Epithelial cell of prostate (primary cell): ENCODE measurements around the gene KY.

Source experiments
- DNase-seq: peaks from one replicate; pipeline ENCODE4 v3.0.0-alpha.2; 2011; ENCODE audit warnings: low read depth, low spot score
- H3K27ac ChIP-seq: fragments of 450-650 bp; 2 replicates; pipeline ENCODE4 v1.5.1; 2017; ENCODE audit warnings: mild to moderate bottlenecking

KY gene, protein sequence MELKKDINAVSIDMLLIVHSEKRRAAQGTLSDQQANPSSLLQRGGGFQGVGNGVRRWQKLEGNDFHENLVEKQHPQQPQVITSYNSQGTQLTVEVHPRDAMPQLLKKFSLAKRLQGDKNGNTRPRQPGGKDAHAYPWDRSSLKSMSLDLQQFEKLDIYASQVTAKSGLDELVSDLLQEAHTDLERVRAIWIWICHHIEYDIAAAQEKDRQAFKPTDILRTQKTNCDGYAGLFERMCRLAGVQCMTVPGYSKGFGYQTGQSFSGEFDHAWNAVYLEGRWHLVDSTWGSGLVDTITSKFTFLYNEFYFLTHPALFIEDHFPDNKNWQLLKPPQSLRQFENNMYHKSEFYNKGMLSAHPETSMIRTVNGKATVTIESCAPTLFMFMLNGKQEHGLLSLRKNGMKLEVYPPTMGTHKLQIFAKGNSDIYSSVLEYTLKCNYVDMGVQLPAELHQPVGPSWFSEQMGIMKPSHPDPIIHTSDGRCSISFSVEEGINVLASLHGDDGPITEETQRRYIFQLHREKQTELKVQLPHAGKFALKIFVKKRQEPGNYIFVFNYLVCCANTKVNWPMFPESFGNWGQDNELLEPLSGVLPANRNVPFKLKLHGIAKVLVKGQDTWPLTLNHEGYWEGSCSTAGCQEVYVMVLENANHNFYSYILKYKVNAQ

DNA sequence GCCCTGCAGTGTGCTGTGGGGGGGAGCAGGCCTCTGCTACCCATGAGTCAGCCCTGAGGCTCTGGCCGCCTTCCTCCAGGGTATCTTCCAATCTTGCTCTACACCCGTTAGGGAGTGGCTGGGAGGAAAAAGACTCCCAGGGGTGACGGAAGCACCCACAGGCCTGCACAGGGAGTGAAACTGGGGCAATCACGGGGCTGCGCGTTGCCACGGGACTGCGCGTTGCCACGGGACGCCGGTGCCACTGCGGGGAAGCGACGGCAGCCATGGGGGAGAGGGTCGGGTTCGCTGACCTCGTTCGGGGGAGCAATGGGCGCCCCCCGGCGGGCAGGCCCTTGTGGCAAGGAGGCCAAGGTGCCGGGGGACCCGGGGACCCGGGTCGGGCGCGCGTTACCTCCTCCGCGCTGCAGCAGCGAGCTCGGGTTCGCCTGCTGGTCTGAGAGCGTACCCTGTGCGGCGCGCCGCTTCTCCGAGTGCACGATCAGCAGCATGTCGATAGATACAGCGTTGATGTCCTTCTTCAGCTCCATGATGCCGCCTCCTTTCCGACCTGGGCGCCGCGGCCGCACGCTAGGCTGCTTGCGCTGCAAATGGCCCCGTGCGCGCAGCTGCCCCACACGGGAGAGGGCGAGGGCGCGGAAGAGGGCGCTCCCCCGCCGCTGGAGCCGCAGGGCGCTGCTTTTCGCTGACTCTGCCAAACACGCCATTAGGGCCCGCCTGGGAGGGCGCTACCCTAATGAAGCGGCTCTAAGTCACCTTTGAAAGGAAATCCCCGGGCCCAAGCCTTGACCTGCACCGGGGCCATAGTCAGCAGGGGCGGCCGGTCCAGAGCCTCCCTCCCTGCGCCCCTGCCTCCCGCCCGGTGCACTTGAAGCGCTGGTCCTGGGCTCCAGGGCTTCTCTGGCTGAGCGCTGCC, at the start of gene KY:
KY (minus strand) TSS at position 592 of the 916 bp plus-strand sequence; CDS start at position 530, 62 bp downstream.
- no peak within 1 kb of the TSS for H3K27ac ChIP-seq
- DNase-seq, result no peak

DNA sequence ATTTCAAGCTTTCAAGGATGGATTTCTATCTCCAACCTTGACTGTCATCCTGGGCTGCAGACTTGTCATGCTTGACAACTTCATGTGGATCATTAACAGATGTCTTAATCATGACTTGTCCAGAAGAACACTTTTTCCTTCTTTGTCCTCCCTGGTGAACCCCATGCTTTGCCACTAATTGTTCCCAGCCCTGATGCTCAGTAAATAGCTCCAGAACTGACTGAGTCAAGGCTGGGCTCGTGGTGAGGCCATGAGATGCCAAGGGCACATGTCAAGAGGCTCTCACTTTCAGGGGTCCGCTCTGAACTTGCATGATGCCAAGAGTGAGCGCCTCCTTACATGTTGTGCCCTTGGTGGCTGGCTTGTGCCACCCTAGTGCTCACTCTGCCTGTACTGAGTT, 48.9 kb upstream of the KY start:
- no peak for DNase-seq
- no peak overlapping the region for H3K27ac ChIP-seq

- DNase-seq, result no peak
- no peak overlapping the region for H3K27ac ChIP-seq
These were observed 48.4 kb upstream of the KY start for GRCh38 chr3:134699141-134699711.

GRCh38 chr3:134697830-134698689, 47.2 kb upstream of the KY start:
- DNase-seq, result no peak
- no peak overlapping the region for H3K27ac ChIP-seq

DNA sequence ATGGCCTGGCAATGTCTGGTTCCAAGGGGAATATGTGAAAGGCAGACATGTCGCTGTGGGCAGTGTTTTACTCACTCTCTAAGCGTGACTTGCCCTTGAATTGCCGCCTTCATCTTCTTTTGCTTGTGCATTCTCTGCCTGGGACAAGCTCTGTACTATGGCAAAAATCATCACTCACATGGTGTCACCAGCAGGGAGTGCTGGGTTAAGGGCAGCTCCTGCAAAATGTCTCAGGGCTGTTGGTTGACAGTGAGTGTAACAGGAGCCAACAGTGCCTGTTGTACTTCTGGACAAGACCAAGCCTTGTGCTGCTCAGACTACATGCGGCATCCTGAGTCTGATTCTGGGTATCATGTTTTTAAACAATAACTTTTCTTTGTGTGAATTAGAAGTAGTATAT, 45.3 kb upstream of the KY start:
- no peak for DNase-seq

GRCh38 chr3:134694946-134695543, 44.2 kb upstream of the KY start:
- peak overlapping the region; percentile 48 for H3K27ac ChIP-seq
- DNase-seq, result peak; percentile 24

More for the DNA sequence above, 45.3 kb upstream of the KY start:
- H3K27ac ChIP-seq, result no peak overlapping the region

DNA sequence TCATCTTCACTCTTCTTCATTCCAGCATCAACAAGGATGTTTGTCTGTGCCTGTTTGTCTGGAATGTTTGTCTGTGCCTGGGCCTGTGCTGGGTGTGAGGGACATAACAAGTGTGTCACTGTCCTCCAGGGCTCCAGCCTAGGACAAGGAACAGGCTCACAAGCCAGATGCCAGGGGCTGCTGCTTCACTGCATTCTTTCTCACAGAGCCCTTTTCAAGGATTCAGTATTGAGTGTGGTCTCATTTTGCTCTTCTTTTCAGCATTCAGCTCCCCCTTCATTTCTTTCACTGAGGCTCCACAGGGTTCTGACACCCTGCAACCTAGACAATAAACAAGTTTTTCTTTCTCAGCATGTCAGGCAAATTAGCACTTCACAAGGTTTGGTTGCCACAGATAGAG, 43.6 kb upstream of the KY start:
- no peak for DNase-seq
- no peak overlapping the region for H3K27ac ChIP-seq

DNA sequence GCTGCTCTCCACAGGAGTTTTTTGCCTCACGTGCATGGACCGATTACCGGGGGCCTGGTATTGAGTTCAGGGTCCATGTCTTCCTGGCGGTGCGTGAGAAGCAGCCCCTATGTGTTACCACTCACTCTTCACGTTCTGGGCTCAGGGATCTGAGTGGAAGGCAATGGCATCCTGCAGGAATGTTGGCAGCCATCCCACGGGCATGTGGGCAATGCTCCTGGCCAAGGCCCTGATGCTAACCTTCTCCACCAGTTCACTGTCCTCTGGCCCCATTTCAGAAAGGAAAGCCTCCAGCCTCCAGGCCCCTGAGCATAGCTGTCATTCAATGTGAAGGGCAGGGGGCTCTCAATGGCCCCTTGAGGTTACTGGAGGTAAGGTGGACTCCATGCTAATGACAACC, 43.0 kb upstream of the KY start:
- H3K27ac ChIP-seq, result no peak overlapping the region
- no peak for DNase-seq

- H3K27ac ChIP-seq, result no peak overlapping the region
- no peak for DNase-seq
These were observed 42.4 kb upstream of the KY start for GRCh38 chr3:134693226-134693625.

GRCh38 chr3:134690226-134690625, 39.4 kb upstream of the KY start:
- no peak overlapping the region for H3K27ac ChIP-seq
- no peak for DNase-seq

- DNase-seq, result no peak
- H3K27ac ChIP-seq, result no peak overlapping the region
These were observed 36.8 kb upstream of the KY start for GRCh38 chr3:134687642-134688041.

DNA sequence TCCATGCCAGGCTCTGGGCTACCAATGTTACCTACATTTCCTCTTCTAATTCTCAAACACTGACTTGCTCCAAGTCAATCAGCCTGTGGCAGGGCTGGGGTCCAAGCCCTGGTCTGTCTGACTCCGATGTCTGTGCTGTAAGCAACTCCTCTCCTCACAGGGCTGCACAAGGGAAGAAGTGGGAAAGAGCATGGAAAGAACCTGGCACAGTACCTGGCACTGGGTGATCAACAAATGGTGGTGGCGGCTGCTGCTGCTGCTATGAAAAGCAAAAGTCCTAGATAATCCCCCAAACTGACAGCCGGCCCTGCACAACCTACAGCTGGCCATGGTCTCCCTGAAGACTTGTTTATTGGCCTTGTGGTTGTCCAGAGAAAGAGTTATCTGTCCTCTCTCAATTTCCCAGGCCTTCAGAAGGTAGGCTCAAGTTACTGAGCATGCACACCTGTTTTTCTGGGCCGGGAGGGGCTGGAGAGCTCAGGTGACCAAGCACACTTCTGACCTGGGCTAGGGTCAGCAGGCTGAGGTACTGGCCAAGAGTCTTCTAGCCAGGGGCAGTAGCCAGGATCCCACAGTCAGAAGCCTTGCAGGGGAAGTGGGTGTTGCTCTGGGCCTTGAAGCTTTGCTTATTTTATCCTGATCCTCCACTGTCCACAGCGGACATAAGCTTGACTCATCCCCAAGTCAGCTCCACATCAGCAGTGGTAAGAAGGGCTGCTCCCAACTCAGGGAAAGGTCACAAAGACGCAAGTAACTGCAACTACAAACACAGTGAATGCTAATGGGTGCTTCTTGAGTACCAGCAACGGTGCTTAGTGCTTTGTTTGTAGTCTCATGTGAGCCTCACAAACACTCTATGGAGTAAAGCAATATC, 35.3 kb upstream of the KY start:
- H3K27ac ChIP-seq, result no peak overlapping the region
- no peak for DNase-seq

DNA sequence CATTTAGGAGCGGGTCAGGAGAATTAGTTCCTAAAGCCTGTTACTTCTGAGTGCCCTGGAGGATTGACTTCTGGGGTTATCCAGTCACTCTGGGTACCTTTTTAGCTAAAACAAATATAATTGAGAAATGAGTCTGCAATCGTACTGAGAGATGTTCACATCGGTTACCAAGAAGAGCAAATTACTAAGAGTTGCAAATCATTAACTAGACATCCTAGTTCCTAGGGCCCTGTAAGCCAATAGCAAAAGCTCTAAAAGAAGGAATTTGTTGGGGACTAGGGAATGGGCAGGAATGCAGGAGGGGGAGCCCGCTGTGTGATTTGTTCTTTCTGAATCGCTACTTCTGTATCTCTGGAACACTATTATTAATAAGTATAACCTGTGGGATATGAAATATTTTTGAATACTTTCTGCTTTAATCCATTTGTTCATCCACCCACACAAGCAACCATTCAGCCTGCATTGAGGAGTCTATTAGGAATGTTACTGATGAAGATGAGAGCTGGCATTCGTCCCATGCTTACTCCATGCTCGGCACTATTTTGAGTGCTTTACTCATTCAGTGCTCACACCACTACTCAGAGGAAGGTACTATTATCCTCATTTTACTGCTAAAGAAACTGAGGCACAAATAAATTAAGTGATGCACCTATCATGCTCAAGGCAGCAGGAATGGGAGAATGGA, 31.5 kb upstream of the KY start:
- DNase-seq, result no peak
- no peak overlapping the region for H3K27ac ChIP-seq

GRCh38 chr3:134681522-134681900, 30.7 kb upstream of the KY start:
- DNase-seq, result no peak
- no peak overlapping the region for H3K27ac ChIP-seq

- no peak overlapping the region for H3K27ac ChIP-seq
- DNase-seq, result no peak
These were observed 30.1 kb upstream of the KY start for GRCh38 chr3:134680796-134681521.

DNA sequence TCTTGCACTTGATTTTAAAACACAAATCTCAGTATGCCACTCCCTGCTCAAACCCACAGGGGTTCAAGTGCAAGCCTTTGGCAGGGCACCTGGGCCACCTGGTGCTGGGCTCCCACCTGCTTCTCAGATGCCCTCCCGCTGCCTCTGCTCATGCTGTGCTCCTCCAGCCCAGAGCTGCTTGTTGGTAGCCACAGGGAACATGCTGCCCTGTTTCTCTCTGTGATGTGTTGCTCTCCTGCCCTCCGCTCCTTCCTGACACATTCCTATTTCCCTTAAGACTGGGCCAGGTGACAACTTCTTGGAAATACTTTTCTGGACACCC, 27.1 kb upstream of the KY start:
- H3K27ac ChIP-seq, result no peak overlapping the region
- no peak for DNase-seq
